GM12878 (cell line): ENCODE results near the gene CBR4. TPM values are rescaled to one million over a fixed set of nuclear protein-coding genes. Genes with fewer than 3 reads are reported as not detected.

ENCODE experiments used
- ATAC-seq: fragments of 200-7000 bp; cut with Tn5 transposase; 3 replicates; pipeline ENCODE4 v1.9.1; 2020; ENCODE audit warnings: mild to moderate bottlenecking, moderate library complexity
- BruUV-seq: library from RNA; stranded (reverse); fragments of 400-500 nt; replicated peaks from 2 replicates; lab custom pipeline; 2021; lab: Mats Ljungman, UMichigan
- CTCF ChIA-PET: fragments of 300-600 bp; sonication (Branson Sonifier 250); formaldehyde crosslinking; extraction: SDS; loops from one replicate; lab custom pipeline; 2021; ENCODE audit warnings: inconsistent platforms; lab: Yijun Ruan, JAX
- POLR2A ChIA-PET: fragments of 350-600 bp; formaldehyde crosslinking; extraction: SDS; loops from one replicate; lab custom pipeline; 2021; ENCODE audit warnings: inconsistent platforms; lab: Charles Lee
- RAD21 ChIA-PET: fragments of 300-600 bp; sonication (Branson Sonifier 250); formaldehyde crosslinking; loops from one replicate; lab custom pipeline; 2023; ENCODE audit warnings: antibody characterized with exemption; ENCODE audit not compliant: unreplicated experiment; lab: Charles Lee
- SMC1A ChIA-PET: fragments of 300-600 bp; sonication (Branson Sonifier 250); formaldehyde crosslinking; loops from one replicate; lab custom pipeline; 2023; ENCODE audit not compliant: unreplicated experiment, uncharacterized antibody; lab: Charles Lee
- DNase-seq: peaks from one replicate; pipeline ENCODE4 v3.0.0-alpha.2; 2011; ENCODE audit warnings: low read depth, low spot score
- FAIRE-seq: peaks from 3 replicates; lab custom pipeline; 2011; peaks lifted over from hg19 to GRCh38; lab: Jason Lieb, UNC
- H2AFZ ChIP-seq: 2 replicates; pipeline ENCODE4 v1.6.0; 2011; ENCODE audit warnings: low read depth, low read length, control low read depth; ENCODE audit not compliant: control insufficient read depth
- H3K27ac ChIP-seq: 2 replicates; pipeline ENCODE4 v1.5.1; 2011; ENCODE audit warnings: control low read depth; ENCODE audit not compliant: control insufficient read depth, insufficient read depth
- H3K27me3 ChIP-seq, 2 experiments: replicated peaks in 1 of 2; 2 replicates each; pipeline versions ENCODE4 v1.6.0 to v1.6.1; 2011; ENCODE audit warnings: low read length in 1 of 2; ENCODE audit not compliant: control insufficient read depth in 2 of 2, insufficient read depth in 2 of 2
- H3K36me3 ChIP-seq, 2 experiments: 2 replicates each; pipeline ENCODE4 v1.5.1; 2011; ENCODE audit warnings: low read length in 1 of 2; ENCODE audit not compliant: control insufficient read depth in 2 of 2, insufficient read depth in 2 of 2
- H3K4me1 ChIP-seq: 2 replicates; pipeline ENCODE4 v1.6.1; 2011; ENCODE audit warnings: mild to moderate bottlenecking, low read length, moderate library complexity, mixed read lengths; ENCODE audit not compliant: control insufficient read depth, insufficient read depth
- H3K4me2 ChIP-seq: 2 replicates; pipeline ENCODE4 v1.6.0; 2011; ENCODE audit warnings: control low read depth; ENCODE audit not compliant: control insufficient read depth, insufficient read depth
- H3K4me3 ChIP-seq: fragments of 200-600 bp; sonication (generic); 2 replicates; pipeline ENCODE4 v1.5.1; 2016
- H3K79me2 ChIP-seq: 2 replicates; pipeline ENCODE4 v1.6.0; 2011; ENCODE audit warnings: low read length; ENCODE audit not compliant: control insufficient read depth, insufficient read depth
- H3K9ac ChIP-seq: 2 replicates; pipeline ENCODE4 v1.8.0; 2011; ENCODE audit warnings: low read length, control low read depth, mixed read lengths; ENCODE audit not compliant: control insufficient read depth, insufficient read depth
- H3K9me3 ChIP-seq: replicated peaks from 3 replicates; pipeline ENCODE4 v1.5.1; 2011; ENCODE audit warnings: mild to moderate bottlenecking, low read length; ENCODE audit not compliant: control insufficient read depth, insufficient read depth
- H4K20me1 ChIP-seq: 2 replicates; pipeline ENCODE4 v1.6.0; 2011; ENCODE audit not compliant: control insufficient read depth, insufficient read depth
- BACH1 ChIP-seq: fragments of 450-650 bp; IDR thresholded peaks from 2 replicates; pipeline ENCODE4 v1.6.1; 2017; ENCODE audit warnings: mild to moderate bottlenecking, borderline replicate concordance
- CBX3 ChIP-seq: fragments of 200-600 bp; sonication (generic); IDR thresholded peaks from 2 replicates; pipeline ENCODE4 v1.6.1; 2016; ENCODE audit warnings: low read depth, borderline replicate concordance
- DPF2 ChIP-seq: fragments of 450-650 bp; IDR thresholded peaks from 2 replicates; pipeline ENCODE4 v1.6.1; 2017; ENCODE audit warnings: mild to moderate bottlenecking
- MTA2 ChIP-seq: fragments of 450-650 bp; IDR thresholded peaks from 2 replicates; pipeline ENCODE4 v1.6.1; 2016; ENCODE audit warnings: low read depth, mild to moderate bottlenecking, moderate library complexity
- RELA ChIP-seq: fragments of 450-650 bp; IDR thresholded peaks from 2 replicates; pipeline ENCODE4 v1.8.0; 2014; ENCODE audit warnings: borderline replicate concordance; ENCODE audit not compliant: partially characterized antibody
- SIX5 ChIP-seq: IDR thresholded peaks from 2 replicates; pipeline ENCODE4 v1.6.1; 2011; ENCODE audit warnings: mild to moderate bottlenecking, low read depth, low read length, moderate library complexity; ENCODE audit not compliant: severe bottlenecking
- SP1 ChIP-seq: IDR thresholded peaks from one replicate; pipeline ENCODE4 v1.6.1; 2011; ENCODE audit warnings: low read depth, low read length
- TAF1 ChIP-seq: IDR thresholded peaks from 2 replicates; pipeline ENCODE4 v1.6.1; 2011; ENCODE audit warnings: mild to moderate bottlenecking, low read depth, low read length, borderline replicate concordance
- ZBTB40 ChIP-seq: fragments of 450-650 bp; IDR thresholded peaks from 2 replicates; pipeline ENCODE4 v1.6.1; 2016; ENCODE audit warnings: mild to moderate bottlenecking, moderate library complexity, borderline replicate concordance
- WGBS: methylation state at CpG from one replicate; pipeline ENCODE4 v1.1.6; 2016; ENCODE audit warnings: low lambda C conversion rate; ENCODE audit not compliant: insufficient replicate concordance, insufficient coverage; ENCODE audit errors: missing lambda C conversion rate; 5-methylcytosine and 5-hydroxymethylcytosine counted together
- in situ Hi-C: fragments of 300-500 bp; cut with MboI; formaldehyde crosslinking; loops from 9 replicates; pipeline ENCODE4 v1.14.3; 2018; ENCODE audit warnings: mixed read lengths
- intact Hi-C: fragments of 100-400 bp; cut with micrococcal nuclease; formaldehyde crosslinking; loops from one replicate; pipeline ENCODE4 v1.14.2; 2022; ENCODE audit not compliant: unreplicated experiment
- polyA plus RNA-seq, 11 experiments: library from polyadenylated mRNA; depleted of rRNA in 4 of 11; unstranded in 6 of 11; stranded (reverse) in 5 of 11; fragments of >200 nt; fragmentation: Nextera tagmentation in 4 of 11; fragmentation: Illumina TruSeq in 1 of 11; extraction: Ambion mirVana in 4 of 11; extraction: Trizol in 1 of 11; gene quantifications; 1 replicate in 1 of 11; 2 replicates in 10 of 11; pipeline versions ENCODE4 v1.2.1 to v1.2.3, GENCODE V29; 2011 to 2016; ENCODE audit warnings: inconsistent platforms in 2 of 11, missing spikeins in 2 of 11, low read depth in 1 of 11
- total RNA-seq, 4 experiments: library from RNA; depleted of rRNA in 3 of 4; stranded (reverse); fragments of >200 nt in 3 of 4; fragmentation: Illumina TruSeq in 1 of 4; extraction: Trizol in 1 of 4; gene quantifications; 2 replicates each; pipeline versions ENCODE4 v1.2.1 to v1.2.3, GENCODE V29; 2013 to 2021

Gene CBR4
- total and polyA plus RNA-seq, 10 of the 15 experiments (the other 5 are each of a cell fraction or from before 2014, with no cell fraction given), result 17.3 to 38.8 (median 24.8) TPM

- TF ChIP-seq ZBTB40, result no peak
- TF ChIP-seq TAF1, result no peak
- TF ChIP-seq SIX5, result no peak
- TF ChIP-seq DPF2, result no peak
- no peak for TF ChIP-seq MTA2
- TF ChIP-seq SP1, result no peak
- TF ChIP-seq, all 136 proteins: peak for 0
These were observed 30.7 kb upstream of the CBR4 start (continued) for GRCh38 chr4:169040559-169041261.

GRCh38 chr4:169039251-169039954, 29.3 kb upstream of the CBR4 start:
- no TSS peak for BruUV-seq
- intact Hi-C loops (no loop called here), in situ Hi-C loops (no loop called here)
- FAIRE-seq, result no peak
- no peaks in the 10 kb centered on the region for H3K79me2 ChIP-seq
- ChIA-PET RAD21 (no interaction called here), CTCF (interaction anchor here (0.5 to 0.8 kb wide), 2 partner anchors 116 to 300 kb away, joined by 3 read pairs; no protein-coding TSS in a partner anchor), POLR2A (no interaction called here), SMC1A (interaction anchor here (0.5 to 1.3 kb wide), 2 partner anchors 8 to 14 kb away, joined by 3 to 4 read pairs; no protein-coding TSS in a partner anchor)
- DNase-seq, result no peak
- no peak for ATAC-seq
- no peak overlapping the region for H3K4me2 ChIP-seq
- no peak overlapping the region for H2AFZ ChIP-seq
- H3K9me3 ChIP-seq, result no peaks in the 10 kb centered on the region
- no peak overlapping the region for H3K9ac ChIP-seq
- H3K4me1 ChIP-seq, result no peaks in the 10 kb centered on the region
- TF ChIP-seq SP1 (no peak), CBX3 (no peak), RELA (no peak), BACH1 (no peak)
- 55% methylated on average over 8 of the region's 8 CpGs for WGBS
- H3K4me3 ChIP-seq, result no peak overlapping the region
- no peaks in the 10 kb centered on the region for H3K27me3 ChIP-seq
- no peaks in the 10 kb centered on the region for H3K36me3 ChIP-seq
- H3K27ac ChIP-seq, result no peak overlapping the region
- no peaks in the 10 kb centered on the region for H4K20me1 ChIP-seq
